HG02973 (cell line): ENCODE measurements around the gene VPS35L.

Experiments
- ATAC-seq: cut with Tn5 transposase; IDR thresholded peaks from one replicate; pipeline ENCODE4 v1.9.1; 2021; ENCODE audit warnings: moderate library complexity; ENCODE audit not compliant: unreplicated experiment

The VPS35L gene

DNA sequence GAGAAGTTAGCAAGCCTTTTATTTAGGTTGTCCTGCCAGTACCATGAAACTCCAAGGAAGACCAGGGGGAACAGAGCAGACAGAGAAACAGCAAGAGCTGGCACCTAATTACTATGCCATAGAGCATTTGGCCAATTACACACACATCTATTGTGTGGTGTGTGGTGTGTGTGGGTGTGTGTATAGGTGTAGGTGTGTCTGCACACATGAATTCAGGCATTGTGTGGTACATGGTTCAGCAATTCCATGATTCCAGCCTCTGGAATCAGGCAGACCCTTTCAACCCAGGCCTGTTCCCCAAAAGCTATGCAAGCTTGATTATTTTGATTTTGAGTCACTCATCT is 188.3 kb downstream of the VPS35L start:
- no peak for ATAC-seq

DNA sequence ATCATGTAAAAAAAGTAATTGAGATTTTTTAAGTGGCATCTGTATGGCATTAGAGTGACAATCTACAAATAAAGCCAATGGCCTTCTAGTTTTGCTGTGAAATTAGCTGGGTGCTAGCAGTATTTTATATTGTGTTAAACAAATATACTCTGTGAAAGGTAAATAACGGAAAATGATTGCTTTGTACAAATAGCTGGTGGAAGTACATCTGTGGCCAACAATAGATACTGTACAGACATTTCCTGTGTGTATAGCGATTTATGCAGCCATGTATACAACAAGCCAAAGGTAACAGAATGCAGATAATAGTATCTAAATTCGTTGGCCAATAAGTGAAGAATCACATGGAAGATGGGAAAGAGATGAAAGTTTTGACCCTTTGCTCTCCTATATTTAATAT is 189.2 kb downstream of the VPS35L start:
- no peak for ATAC-seq

DNA sequence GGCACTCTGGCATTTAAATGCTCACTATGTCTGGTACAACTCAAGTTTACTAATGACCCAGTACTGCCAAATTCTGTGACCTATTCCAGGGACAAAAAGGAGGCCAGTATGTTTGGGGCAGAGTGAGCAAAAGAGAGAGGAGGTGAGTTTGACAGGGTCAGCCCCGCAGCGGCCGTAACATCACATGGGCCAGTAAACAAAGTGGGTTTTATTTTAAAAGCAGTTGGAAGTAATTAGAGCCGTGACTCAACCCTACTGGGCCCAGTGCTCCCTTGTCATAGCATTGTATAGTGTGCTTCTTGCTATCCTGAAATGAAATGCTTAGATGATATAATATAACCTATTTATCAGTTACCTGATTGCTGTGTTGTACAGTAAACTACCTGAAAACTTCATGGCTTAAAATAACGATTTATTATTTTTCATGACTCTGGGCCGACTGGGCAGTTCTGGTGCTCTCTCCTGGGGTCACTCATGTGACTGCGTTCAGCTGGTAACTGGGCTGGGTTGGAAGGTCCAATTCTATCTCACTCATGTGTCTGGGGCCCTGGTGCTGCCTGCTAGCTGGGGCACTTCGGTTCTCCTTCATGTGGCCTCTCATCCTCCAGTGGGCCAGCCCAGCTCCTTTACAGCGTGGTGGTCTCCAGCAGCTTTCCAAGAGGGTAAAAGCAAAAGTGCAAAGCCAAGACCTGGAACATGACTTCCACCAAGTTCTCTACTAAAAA is 189.9 kb downstream of the VPS35L start:
- no peak for ATAC-seq

DNA sequence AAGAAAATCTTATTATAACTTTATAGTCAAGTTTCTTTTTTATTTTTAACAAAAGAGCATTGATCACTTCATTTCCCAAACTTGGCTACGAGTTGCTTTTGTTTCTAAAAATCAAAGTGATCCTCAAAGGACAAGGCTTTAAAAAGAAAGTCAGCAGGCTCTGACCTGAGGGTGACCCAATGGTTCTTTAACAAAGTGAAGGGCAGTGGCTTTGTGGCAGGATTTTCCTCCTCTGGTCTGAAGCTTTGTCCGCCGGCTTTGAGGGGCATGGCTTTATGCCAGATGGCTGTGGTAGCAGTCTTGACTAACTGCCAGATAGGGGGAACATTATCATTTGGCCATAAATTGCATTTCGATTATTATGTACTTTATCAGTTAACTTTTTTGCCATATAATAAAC is 191.1 kb downstream of the VPS35L start:
- no peak for ATAC-seq

DNA sequence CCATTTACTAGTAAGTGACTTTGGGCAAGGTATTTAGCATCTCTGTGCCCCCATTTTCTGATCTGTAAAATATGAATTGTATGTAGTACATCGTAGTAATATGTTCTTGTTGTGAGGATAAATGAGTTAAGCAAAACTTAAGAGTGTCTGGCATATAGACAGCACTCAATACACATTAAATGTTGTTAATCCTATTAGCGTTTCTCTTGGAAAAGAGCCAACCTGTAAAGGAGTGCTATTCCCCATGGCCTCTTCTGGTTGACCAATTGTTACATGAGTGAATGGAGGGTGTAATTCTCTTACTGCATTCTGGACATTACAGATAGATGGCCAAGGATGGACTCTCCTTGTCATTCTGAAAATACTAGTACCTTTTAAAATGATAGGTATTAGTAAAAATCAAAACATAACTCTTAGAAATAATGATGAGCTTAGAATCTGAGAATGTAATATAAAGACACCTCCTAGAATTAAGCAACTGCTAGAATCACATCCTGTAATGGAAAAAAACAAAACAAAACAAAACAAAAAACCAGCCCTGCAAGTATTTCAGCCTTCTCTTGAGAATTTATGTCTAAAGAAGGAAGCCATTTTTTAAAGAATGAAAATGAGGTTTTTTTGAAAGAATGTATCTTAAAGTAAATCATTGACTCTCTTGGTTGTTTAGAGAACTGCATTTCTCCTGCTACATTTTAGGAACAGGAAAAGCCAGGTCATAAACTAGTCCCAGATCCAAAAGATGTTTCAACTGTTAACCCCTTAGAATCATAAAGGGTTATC is 193.1 kb downstream of the VPS35L start:
- no peak for ATAC-seq

DNA sequence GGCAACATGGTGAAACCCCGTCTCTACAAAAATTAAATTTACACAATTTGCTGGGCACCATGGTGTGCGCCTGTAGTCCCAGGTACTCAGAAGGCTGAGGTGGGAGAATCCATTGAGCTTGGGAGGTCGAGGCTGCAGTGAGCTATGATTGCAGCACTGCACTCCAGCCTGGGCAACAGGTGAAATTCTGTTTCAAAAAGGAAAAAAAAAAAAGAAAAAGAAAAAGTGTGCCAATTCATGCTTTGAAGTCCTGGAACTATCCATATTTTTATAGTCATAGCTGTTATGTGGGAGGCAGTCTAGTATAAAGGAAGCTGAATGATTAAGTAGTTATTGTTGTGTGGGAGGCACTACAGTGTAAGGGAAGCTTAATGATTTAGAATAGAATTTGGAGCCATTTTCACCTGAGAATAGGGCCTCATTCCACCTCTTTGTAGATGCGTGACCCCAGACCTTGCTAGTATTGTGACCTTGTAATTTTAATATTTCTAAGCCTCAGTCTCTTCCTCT is 194.1 kb downstream of the VPS35L start:
- ATAC-seq: no peak
